Measurements from ENCODE around the gene APPBP2. TPM values are rescaled to one million over a fixed set of nuclear protein-coding genes. Genes with fewer than 3 reads are reported as not detected.
"Not testable (repeated sequence)": the region's sequence is repeated elsewhere in the genome, so short reads cannot be mapped to it uniquely, and the experiment has no call there.

The APPBP2 gene
- polyA plus RNA-seq, 2 of the 4 experiments (the other 2 are of a cell fraction): 31.6 to 32.1 TPM

GRCh38 chr17:60421273-60422161 lies 104.5 kb downstream of the APPBP2 start (continued):
- TF ChIP-seq RAD21 (conservative IDR thresholded peaks at IDR 0.05 in 1 of 2, IDR thresholded peaks at IDR 0.05 in 1 of 2) (peak; percentile 66 to 89), E2F6 (IDR thresholded peaks at IDR 0.05; ENCODE audit: borderline replicate concordance, low read depth) (peak; percentile 85), KDM5A (IDR thresholded peaks at IDR 0.05) (peak; percentile 87), NFE2L2 (conservative IDR thresholded peaks at IDR 0.05; ENCODE audit: low read length) (no peak), POLR2A (IDR thresholded peaks at IDR 0.05; ENCODE audit: low read length) (peak; percentile 23; the same call in 1 of the 2 replicates), ZNF302 (CRISPR knock-in tag; IDR thresholded peaks at IDR 0.05) (no peak), SMC3 (IDR thresholded peaks at IDR 0.05) (peak; percentile 94), ZFP36 (IDR thresholded peaks at IDR 0.05; ENCODE audit: borderline replicate concordance, partially characterized antibody) (no peak), JUN (IDR thresholded peaks at IDR 0.05) (peak in 1 of 2 experiments; percentile 52; a peak in 1 of 5 replicates), PHF8 (IDR thresholded peaks at IDR 0.05; ENCODE audit: borderline replicate concordance, low read depth) (peak; percentile 67; the same call in 1 of the 2 replicates), CTCF (IDR thresholded peaks at IDR 0.05) (peak; percentile 100), TP53 (CRISPR knock-in tag; IDR thresholded peaks at IDR 0.05) (no peak), PBX3 (IDR thresholded peaks at IDR 0.05) (no peak), MAX (IDR thresholded peaks at IDR 0.05) (peak; percentile 84), ATOH8 (CRISPR knock-in tag; IDR thresholded peaks at IDR 0.05; ENCODE audit: low read depth) (no peak), JUNB (IDR thresholded peaks at IDR 0.05) (no peak), GATA3 (IDR thresholded peaks at IDR 0.05; ENCODE audit: borderline replicate concordance) (no peak; the same call in 1 of the 2 replicates)

GRCh38 chr17:60419875-60420274 lies 106.2 kb downstream of the APPBP2 start:
- 92% methylated on average over 7 of the region's 7 CpGs for WGBS (ENCODE audit: missing lambda C conversion rate)
- H3K9me3 ChIP-seq; ATAC-seq; H3K4me2 ChIP-seq; H3K4me1 ChIP-seq; POLR2A ChIA-PET; DNase-seq (ENCODE audit: low read depth in 1 of 2, low spot score in 1 of 2); FAIRE-seq; H3K4me3 ChIP-seq; H3K27ac ChIP-seq: not testable (repeated sequence)
- CTCF ChIA-PET: interaction anchor here (1.2 to 3.8 kb wide), 3 partner anchors 20 to 216 kb away, joined by 3 to 22 read pairs (median 4); no protein-coding TSS in a partner anchor

GRCh38 chr17:60419003-60419402 lies 107.0 kb downstream of the APPBP2 start:
- DNase-seq (ENCODE audit: low read depth in 1 of 2, low spot score in 1 of 2); POLR2A ChIA-PET; H3K4me1 ChIP-seq; H3K4me2 ChIP-seq; H3K27ac ChIP-seq; H3K4me3 ChIP-seq; FAIRE-seq; ATAC-seq; H3K9me3 ChIP-seq: not testable (repeated sequence)
- CTCF ChIA-PET: interaction anchor here (0.7 to 2.0 kb wide), 6 partner anchors 17 to 237 kb away, joined by 3 to 4 read pairs (median 4); partner anchors contain the start of gene APPBP2
- 75% methylated on average over 4 of the region's 4 CpGs for WGBS (ENCODE audit: missing lambda C conversion rate)

All from A549 (cell line).